ENCODE measurements around the gene PIK3C2G. TPM values are rescaled to one million over a fixed set of nuclear protein-coding genes. Genes with fewer than 3 reads are reported as not detected.

PIK3C2G gene
- total RNA-seq, 1 experiment from 2014 or later: not detected

DNA sequence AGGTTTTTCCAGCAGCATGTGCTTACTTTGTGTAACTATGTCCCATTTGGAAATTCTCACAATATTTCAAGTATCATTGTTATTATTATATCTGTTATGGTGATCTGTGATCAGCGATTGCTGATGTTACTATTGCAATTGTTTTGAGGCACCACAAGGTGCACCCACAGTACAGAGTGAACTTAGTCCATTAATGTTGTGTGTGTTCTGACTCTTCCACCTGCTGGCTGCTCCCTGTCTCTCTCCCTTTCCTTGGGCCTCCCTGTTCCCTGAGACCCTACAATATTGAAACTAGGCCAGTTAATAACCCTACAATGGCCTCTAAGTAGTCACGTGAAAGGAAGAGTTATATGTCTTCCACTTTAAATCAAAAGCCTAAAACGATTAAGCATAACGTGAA, 153.9 kb downstream of the PIK3C2G start:
- TF ChIP-seq, protein P1, sequence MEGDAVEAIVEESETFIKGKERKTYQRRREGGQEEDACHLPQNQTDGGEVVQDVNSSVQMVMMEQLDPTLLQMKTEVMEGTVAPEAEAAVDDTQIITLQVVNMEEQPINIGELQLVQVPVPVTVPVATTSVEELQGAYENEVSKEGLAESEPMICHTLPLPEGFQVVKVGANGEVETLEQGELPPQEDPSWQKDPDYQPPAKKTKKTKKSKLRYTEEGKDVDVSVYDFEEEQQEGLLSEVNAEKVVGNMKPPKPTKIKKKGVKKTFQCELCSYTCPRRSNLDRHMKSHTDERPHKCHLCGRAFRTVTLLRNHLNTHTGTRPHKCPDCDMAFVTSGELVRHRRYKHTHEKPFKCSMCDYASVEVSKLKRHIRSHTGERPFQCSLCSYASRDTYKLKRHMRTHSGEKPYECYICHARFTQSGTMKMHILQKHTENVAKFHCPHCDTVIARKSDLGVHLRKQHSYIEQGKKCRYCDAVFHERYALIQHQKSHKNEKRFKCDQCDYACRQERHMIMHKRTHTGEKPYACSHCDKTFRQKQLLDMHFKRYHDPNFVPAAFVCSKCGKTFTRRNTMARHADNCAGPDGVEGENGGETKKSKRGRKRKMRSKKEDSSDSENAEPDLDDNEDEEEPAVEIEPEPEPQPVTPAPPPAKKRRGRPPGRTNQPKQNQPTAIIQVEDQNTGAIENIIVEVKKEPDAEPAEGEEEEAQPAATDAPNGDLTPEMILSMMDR (conservative IDR thresholded peaks at IDR 0.05): peak; percentile 28; the same call in 1 of the 3 replicates
- Histone ChIP-seq H3K23ac (ENCODE audit: insufficient read length, low read depth, low read length) (no peak overlapping the region), H2BK20ac (ENCODE audit: low read depth, low read length, poor library complexity, severe bottlenecking) (no peak overlapping the region), H2AK5ac (ENCODE audit: insufficient read length, low read length) (no peak overlapping the region), H2AFZ (ENCODE audit: low read length) (no peak overlapping the region), H3K4me2 (ENCODE audit: insufficient read depth, insufficient read length, low read length) (no peak overlapping the region), H2BK120ac (ENCODE audit: low read depth, low read length, poor library complexity, severe bottlenecking) (no peak overlapping the region), H4K91ac (ENCODE audit: insufficient read length, low read depth, low read length) (no peak overlapping the region), H2BK12ac (ENCODE audit: insufficient read length, low read depth, low read length) (no peak overlapping the region), H3K4me1 (ENCODE audit: insufficient read depth, low read length) (no peaks in the 10 kb centered on the region; the same call in 1 of the 2 replicates), H2BK5ac (ENCODE audit: insufficient read length, low read length) (no peak overlapping the region), H3K18ac (ENCODE audit: insufficient read length, low read depth, low read length) (no peak overlapping the region), H3K79me1 (ENCODE audit: insufficient read depth, low read depth, low read length, poor library complexity, severe bottlenecking) (no peaks in the 10 kb centered on the region), H3K4ac (ENCODE audit: low read depth, low read length) (no peak overlapping the region), H3K9me3 (ENCODE audit: control insufficient read depth, low read depth, low read length) (no peaks in the 10 kb centered on the region), H3K79me2 (ENCODE audit: insufficient read depth, low read length) (no peaks in the 10 kb centered on the region), H3T11ph (ENCODE audit: low read length) (no peak overlapping the region), H3K9ac (ENCODE audit: extremely low read depth, insufficient read length, low read length) (no peak overlapping the region), H4K20me1 (ENCODE audit: control insufficient read depth, insufficient read depth, insufficient read length) (no peaks in the 10 kb centered on the region), H3K27me3 (ENCODE audit: insufficient read depth, low read length) (no peaks in the 10 kb centered on the region), H3K23me2 (ENCODE audit: insufficient read length, low read depth, low read length, poor library complexity, severe bottlenecking) (no peaks in the 10 kb centered on the region), H3K27ac (ENCODE audit: insufficient read length, low read depth, low read length) (no peak overlapping the region), H3K56ac (ENCODE audit: insufficient read length, low read depth, low read length) (no peak overlapping the region), H4K5ac (ENCODE audit: insufficient read length, low read depth, low read length) (no peak overlapping the region), H2BK15ac (ENCODE audit: low read depth, low read length) (no peak overlapping the region), H4K8ac (replicated peaks; ENCODE audit: insufficient read length, low read depth, low read length) (no peak overlapping the region), H3K14ac (ENCODE audit: insufficient read depth, low read length) (no peak overlapping the region)
- H3K4me1 Mint-ChIP-seq: peaks cover 0 to 6% of the 10 kb centered on the region in 2 experiments; a peak in 3 of 4 replicates
- H3K27ac Mint-ChIP-seq: no peak overlapping the region
- WGBS (ENCODE audit: extremely low coverage, insufficient read length, low lambda C conversion rate): no CpG with 5 or more reads among the region's 4 CpGs
- no peaks in the 10 kb centered on the region for H3K9me3 Mint-ChIP-seq
- H3K36me3 Mint-ChIP-seq (ENCODE audit: insufficient read depth in 1 of 3, low read depth in 3 of 3): no peaks in the 10 kb centered on the region
- H3K4me3 Mint-ChIP-seq: no peak overlapping the region
- no peak for DNase-seq
- no peaks in the 10 kb centered on the region for H3K27me3 Mint-ChIP-seq (ENCODE audit: low read depth)
